WTC11 (cell line): Measurements from ENCODE around the gene SLC16A8.

Experiments used
- ETV6 ChIP-seq: sonication (generic); formaldehyde crosslinking; IDR thresholded peaks from 2 replicates; pipeline ENCODE4 v1.8.1; 2022; ENCODE audit warnings: mild to moderate bottlenecking, missing genetic modification reagents
- IRF2 ChIP-seq: sonication (generic); formaldehyde crosslinking; IDR thresholded peaks from 2 replicates; pipeline ENCODE4 v1.8.0; 2022; ENCODE audit warnings: low read depth, missing genetic modification reagents, borderline replicate concordance
- TCF7 ChIP-seq: sonication (generic); formaldehyde crosslinking; IDR thresholded peaks from 2 replicates; pipeline ENCODE4 v1.8.0; 2022; ENCODE audit warnings: mild to moderate bottlenecking, low read depth, missing genetic modification reagents, moderate library complexity
- TF ChIP-seq, protein P1 (sequence below): fragments of 200-600 bp; IDR thresholded peaks from 2 replicates; pipeline ENCODE4 v1.8.0; 2022; ENCODE audit warnings: antibody characterized with exemption
- TF ChIP-seq, protein P2 (sequence below): sonication (generic); formaldehyde crosslinking; IDR thresholded peaks from 2 replicates; pipeline ENCODE4 v1.8.1; 2023; ENCODE audit warnings: mild to moderate bottlenecking, missing genetic modification reagents, moderate library complexity
- TF ChIP-seq, protein P3 (sequence below): sonication (generic); formaldehyde crosslinking; IDR thresholded peaks from 2 replicates; pipeline ENCODE4 v1.8.0; 2023; ENCODE audit warnings: mild to moderate bottlenecking, missing genetic modification reagents
- TF ChIP-seq, protein P4 (sequence below): sonication (generic); formaldehyde crosslinking; IDR thresholded peaks from 2 replicates; pipeline ENCODE4 v1.8.0; 2022; ENCODE audit warnings: mild to moderate bottlenecking, missing genetic modification reagents

DNA sequence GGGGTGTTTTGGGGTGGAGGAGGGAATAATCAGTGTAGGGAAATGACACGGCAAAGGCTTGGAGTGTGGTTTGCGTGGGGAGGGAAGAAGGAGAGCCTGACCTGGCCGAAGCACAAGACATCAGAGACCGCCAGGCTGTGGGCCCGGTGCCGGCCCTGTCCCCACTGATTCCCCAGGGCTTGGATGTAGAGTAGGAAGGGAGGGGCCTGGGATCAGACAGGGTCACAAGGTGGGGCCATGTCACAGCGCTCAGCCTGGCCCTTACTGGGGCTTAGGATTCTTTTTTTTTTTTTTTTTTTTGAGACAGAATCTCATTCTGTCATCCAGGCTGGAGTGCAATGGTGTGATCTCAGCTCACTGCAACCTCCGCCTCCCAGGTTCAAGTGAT is 17.0 kb downstream of the SLC16A8 start:
- TF ChIP-seq IRF2 = no peak
- TF ChIP-seq, protein P1, sequence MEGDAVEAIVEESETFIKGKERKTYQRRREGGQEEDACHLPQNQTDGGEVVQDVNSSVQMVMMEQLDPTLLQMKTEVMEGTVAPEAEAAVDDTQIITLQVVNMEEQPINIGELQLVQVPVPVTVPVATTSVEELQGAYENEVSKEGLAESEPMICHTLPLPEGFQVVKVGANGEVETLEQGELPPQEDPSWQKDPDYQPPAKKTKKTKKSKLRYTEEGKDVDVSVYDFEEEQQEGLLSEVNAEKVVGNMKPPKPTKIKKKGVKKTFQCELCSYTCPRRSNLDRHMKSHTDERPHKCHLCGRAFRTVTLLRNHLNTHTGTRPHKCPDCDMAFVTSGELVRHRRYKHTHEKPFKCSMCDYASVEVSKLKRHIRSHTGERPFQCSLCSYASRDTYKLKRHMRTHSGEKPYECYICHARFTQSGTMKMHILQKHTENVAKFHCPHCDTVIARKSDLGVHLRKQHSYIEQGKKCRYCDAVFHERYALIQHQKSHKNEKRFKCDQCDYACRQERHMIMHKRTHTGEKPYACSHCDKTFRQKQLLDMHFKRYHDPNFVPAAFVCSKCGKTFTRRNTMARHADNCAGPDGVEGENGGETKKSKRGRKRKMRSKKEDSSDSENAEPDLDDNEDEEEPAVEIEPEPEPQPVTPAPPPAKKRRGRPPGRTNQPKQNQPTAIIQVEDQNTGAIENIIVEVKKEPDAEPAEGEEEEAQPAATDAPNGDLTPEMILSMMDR = no peak
- TF ChIP-seq, protein P2, sequence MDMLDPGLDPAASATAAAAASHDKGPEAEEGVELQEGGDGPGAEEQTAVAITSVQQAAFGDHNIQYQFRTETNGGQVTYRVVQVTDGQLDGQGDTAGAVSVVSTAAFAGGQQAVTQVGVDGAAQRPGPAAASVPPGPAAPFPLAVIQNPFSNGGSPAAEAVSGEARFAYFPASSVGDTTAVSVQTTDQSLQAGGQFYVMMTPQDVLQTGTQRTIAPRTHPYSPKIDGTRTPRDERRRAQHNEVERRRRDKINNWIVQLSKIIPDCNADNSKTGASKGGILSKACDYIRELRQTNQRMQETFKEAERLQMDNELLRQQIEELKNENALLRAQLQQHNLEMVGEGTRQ (CRISPR knock-in tag) = no peak
- TF ChIP-seq, protein P3, sequence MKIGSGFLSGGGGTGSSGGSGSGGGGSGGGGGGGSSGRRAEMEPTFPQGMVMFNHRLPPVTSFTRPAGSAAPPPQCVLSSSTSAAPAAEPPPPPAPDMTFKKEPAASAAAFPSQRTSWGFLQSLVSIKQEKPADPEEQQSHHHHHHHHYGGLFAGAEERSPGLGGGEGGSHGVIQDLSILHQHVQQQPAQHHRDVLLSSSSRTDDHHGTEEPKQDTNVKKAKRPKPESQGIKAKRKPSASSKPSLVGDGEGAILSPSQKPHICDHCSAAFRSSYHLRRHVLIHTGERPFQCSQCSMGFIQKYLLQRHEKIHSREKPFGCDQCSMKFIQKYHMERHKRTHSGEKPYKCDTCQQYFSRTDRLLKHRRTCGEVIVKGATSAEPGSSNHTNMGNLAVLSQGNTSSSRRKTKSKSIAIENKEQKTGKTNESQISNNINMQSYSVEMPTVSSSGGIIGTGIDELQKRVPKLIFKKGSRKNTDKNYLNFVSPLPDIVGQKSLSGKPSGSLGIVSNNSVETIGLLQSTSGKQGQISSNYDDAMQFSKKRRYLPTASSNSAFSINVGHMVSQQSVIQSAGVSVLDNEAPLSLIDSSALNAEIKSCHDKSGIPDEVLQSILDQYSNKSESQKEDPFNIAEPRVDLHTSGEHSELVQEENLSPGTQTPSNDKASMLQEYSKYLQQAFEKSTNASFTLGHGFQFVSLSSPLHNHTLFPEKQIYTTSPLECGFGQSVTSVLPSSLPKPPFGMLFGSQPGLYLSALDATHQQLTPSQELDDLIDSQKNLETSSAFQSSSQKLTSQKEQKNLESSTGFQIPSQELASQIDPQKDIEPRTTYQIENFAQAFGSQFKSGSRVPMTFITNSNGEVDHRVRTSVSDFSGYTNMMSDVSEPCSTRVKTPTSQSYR (CRISPR knock-in tag) = no peak
- no peak for TF ChIP-seq TCF7 (CRISPR knock-in tag)
- TF ChIP-seq, protein P4, sequence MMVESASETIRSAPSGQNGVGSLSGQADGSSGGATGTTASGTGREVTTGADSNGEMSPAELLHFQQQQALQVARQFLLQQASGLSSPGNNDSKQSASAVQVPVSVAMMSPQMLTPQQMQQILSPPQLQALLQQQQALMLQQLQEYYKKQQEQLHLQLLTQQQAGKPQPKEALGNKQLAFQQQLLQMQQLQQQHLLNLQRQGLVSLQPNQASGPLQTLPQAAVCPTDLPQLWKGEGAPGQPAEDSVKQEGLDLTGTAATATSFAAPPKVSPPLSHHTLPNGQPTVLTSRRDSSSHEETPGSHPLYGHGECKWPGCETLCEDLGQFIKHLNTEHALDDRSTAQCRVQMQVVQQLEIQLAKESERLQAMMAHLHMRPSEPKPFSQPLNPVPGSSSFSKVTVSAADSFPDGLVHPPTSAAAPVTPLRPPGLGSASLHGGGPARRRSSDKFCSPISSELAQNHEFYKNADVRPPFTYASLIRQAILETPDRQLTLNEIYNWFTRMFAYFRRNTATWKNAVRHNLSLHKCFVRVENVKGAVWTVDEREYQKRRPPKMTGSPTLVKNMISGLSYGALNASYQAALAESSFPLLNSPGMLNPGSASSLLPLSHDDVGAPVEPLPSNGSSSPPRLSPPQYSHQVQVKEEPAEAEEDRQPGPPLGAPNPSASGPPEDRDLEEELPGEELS (CRISPR knock-in tag) = no peak
- no peak for TF ChIP-seq ETV6 (CRISPR knock-in tag)
